ENCODE results near the gene SHOC2. TPM values are rescaled to one million over a fixed set of nuclear protein-coding genes. Genes with fewer than 3 reads are reported as not detected.

The SHOC2 gene
- total and polyA plus RNA-seq, 8 donors: 8.4 to 39.8 (median 24.0) TPM

- no peak for DNase-seq
- H3K36me3 ChIP-seq: peaks cover 0 to 97% (median 23%) of the 10 kb centered on the region in 3 donors
- peaks cover 0 to 52% (median 38%) of the 10 kb centered on the region in 3 donors for H3K4me1 ChIP-seq
- H3K9me3 ChIP-seq: no peaks in the 10 kb centered on the region
- H3K27ac ChIP-seq: peak overlapping the region in 2 of 4 donors; percentile 99 to 100
- FAIRE-seq: peak; percentile 66
- no peak for TF ChIP-seq CTCF (IDR thresholded peaks at IDR 0.05)
- 19 to 24% methylated on average over 5 of the region's 5 CpGs for WGBS, 2 donors
- intact Hi-C loops (cut with DNase I): no loop called here
- ATAC-seq: peak; percentile 3 to 21 (median 10)
- no peaks in the 10 kb centered on the region for H3K27me3 ChIP-seq
- peak overlapping the region in 2 of 4 donors; percentile 6 to 19 for H3K4me3 ChIP-seq
Measured at GRCh38 chr10:110885932-110886674, 33.3 kb upstream of the SHOC2 start.

GRCh38 chr10:110887560-110887959 is 31.8 kb upstream of the SHOC2 start:
- Histone ChIP-seq H3K9me3 (no peaks in the 10 kb centered on the region), H3K4me1 (peaks cover 10 to 53% (median 49%) of the 10 kb centered on the region in 3 donors), H3K4me3 (peak overlapping the region in 1 of 4 donors; percentile 19), H3K36me3 (peaks cover 0 to 100% (median 23%) of the 10 kb centered on the region in 3 donors), H3K27ac (peak overlapping the region in 2 of 4 donors; percentile 19 to 99), H3K27me3 (no peaks in the 10 kb centered on the region)
- intact Hi-C loops (cut with DNase I): no loop called here
- no peak for ATAC-seq
- no peak for DNase-seq
- WGBS, 2 donors: 36 to 43% methylated on average over 1 of the region's 1 CpG
- no peak for TF ChIP-seq CTCF (IDR thresholded peaks at IDR 0.05)
- FAIRE-seq: no peak

GRCh38 chr10:110892602-110893288 is 26.7 kb upstream of the SHOC2 start:
- DNase-seq: no peak
- peaks cover 25 to 68% (median 65%) of the 10 kb centered on the region in 3 donors for H3K4me1 ChIP-seq
- no peaks in the 10 kb centered on the region for H3K9me3 ChIP-seq
- H3K27me3 ChIP-seq: no peaks in the 10 kb centered on the region
- peaks cover 0 to 100% (median 46%) of the 10 kb centered on the region in 3 donors for H3K36me3 ChIP-seq
- peak overlapping the region in 1 of 4 donors; percentile 6 for H3K4me3 ChIP-seq
- FAIRE-seq: no peak
- no peak for TF ChIP-seq CTCF (IDR thresholded peaks at IDR 0.05)
- no peak overlapping the region for H3K27ac ChIP-seq
- intact Hi-C loops (cut with DNase I): loop anchor here in 1 of 3 donors (10.0 kb wide), 1 partner anchor 148 kb away; no protein-coding TSS in a partner anchor
- 43 to 52% methylated on average over 3 of the region's 3 CpGs for WGBS, 2 donors
- ATAC-seq: peak in 2 of 4 donors; percentile 1 to 14

GRCh38 chr10:110893559-110894179 is 25.7 kb upstream of the SHOC2 start:
- ATAC-seq (peak; percentile 23 to 72 (median 57)), DNase-seq (no peak), FAIRE-seq (peak; percentile 92)
- peak in 3 of 4 donors; percentile 16 to 41 (median 39) for TF ChIP-seq CTCF (IDR thresholded peaks at IDR 0.05)
- Histone ChIP-seq H3K9me3 (no peaks in the 10 kb centered on the region), H3K36me3 (peaks cover 0 to 99% (median 46%) of the 10 kb centered on the region in 3 donors), H3K27ac (peak overlapping the region in 2 of 4 donors; percentile 3 to 10), H3K4me1 (peaks cover 32 to 77% (median 59%) of the 10 kb centered on the region in 3 donors), H3K27me3 (no peaks in the 10 kb centered on the region), H3K4me3 (no peak overlapping the region)
- WGBS, 2 donors: 11% methylated on average over 4 of the region's 4 CpGs
- intact Hi-C loops (cut with DNase I): loop anchor here in 1 of 3 donors (10.0 kb wide), 1 partner anchor 149 kb away; no protein-coding TSS in a partner anchor

All from pancreas (tissue), 10 donors.